BJ (cell line): ENCODE results near the gene SEPTIN8. TPM values are rescaled to one million over a fixed set of nuclear protein-coding genes. Genes with fewer than 3 reads are reported as not detected.

ENCODE experiments used
- CTCF ChIA-PET: fragments of 350-600 bp; formaldehyde crosslinking; extraction: SDS; loops from one replicate; lab custom pipeline; 2021; ENCODE audit warnings: antibody characterized with exemption, inconsistent platforms; lab: Yijun Ruan, JAX
- POLR2A ChIA-PET: fragments of 300-600 bp; sonication (Branson Sonifier 250); formaldehyde crosslinking; extraction: SDS; loops from one replicate; lab custom pipeline; 2021; ENCODE audit warnings: antibody characterized with exemption; lab: Charles Lee
- DNase-seq: peaks from one replicate; pipeline ENCODE4 v3.0.0-alpha.2; 2011; ENCODE audit warnings: low read depth
- H3K27me3 ChIP-seq: 2 replicates; pipeline ENCODE4 v1.6.0; 2011; ENCODE audit warnings: low read length; ENCODE audit not compliant: control insufficient read depth, insufficient read depth
- H3K36me3 ChIP-seq: 2 replicates; pipeline ENCODE4 v1.5.1; 2011; ENCODE audit warnings: low read length; ENCODE audit not compliant: control insufficient read depth, insufficient read depth
- H3K4me3 ChIP-seq: 2 replicates; pipeline ENCODE4 v1.5.1; 2011; ENCODE audit warnings: low read depth, mild to moderate bottlenecking, control low read depth, low read length
- CTCF ChIP-seq: IDR thresholded peaks from 2 replicates; pipeline ENCODE4 v1.5.1; 2011; ENCODE audit warnings: low read depth, mild to moderate bottlenecking, control low read depth, inconsistent platforms, low read length, moderate library complexity; ENCODE audit not compliant: insufficient read depth
- polyA plus RNA-seq: library from polyadenylated mRNA; depleted of rRNA; stranded (reverse); fragments of >200 nt; gene quantifications from 2 replicates; pipeline ENCODE4 v1.2.3, GENCODE V29; 2011

Gene SEPTIN8
- polyA plus RNA-seq, 1 experiment: 67.8 TPM

GRCh38 chr5:132774406-132774805, 2.6 kb downstream of the SEPTIN8 start:
- H3K4me3 ChIP-seq: no peak overlapping the region
- H3K36me3 ChIP-seq: no peaks in the 10 kb centered on the region
- no peak for TF ChIP-seq CTCF
- POLR2A ChIA-PET: no interaction called here
- CTCF ChIA-PET: no interaction called here
- H3K27me3 ChIP-seq: no peaks in the 10 kb centered on the region
- no peak for DNase-seq

GRCh38 chr5:132773601-132774355, 3.3 kb downstream of the SEPTIN8 start:
- no peak for TF ChIP-seq CTCF
- POLR2A ChIA-PET: no interaction called here
- no peak for DNase-seq
- Histone ChIP-seq H3K4me3 (no peak overlapping the region), H3K36me3 (no peaks in the 10 kb centered on the region), H3K27me3 (no peaks in the 10 kb centered on the region)
- CTCF ChIA-PET: interaction anchor here (0.9 to 1.3 kb wide), 3 partner anchors 20 to 386 kb away, joined by 3 to 5 read pairs (median 4); no protein-coding TSS in a partner anchor

GRCh38 chr5:132773114-132773513, 3.9 kb downstream of the SEPTIN8 start:
- no peaks in the 10 kb centered on the region for H3K36me3 ChIP-seq
- CTCF ChIA-PET: interaction anchor here (0.9 to 1.3 kb wide), 3 partner anchors 19 to 385 kb away, joined by 3 to 5 read pairs (median 4); no protein-coding TSS in a partner anchor
- POLR2A ChIA-PET: no interaction called here
- TF ChIP-seq CTCF: no peak
- no peak overlapping the region for H3K4me3 ChIP-seq
- H3K27me3 ChIP-seq: no peaks in the 10 kb centered on the region
- no peak for DNase-seq

GRCh38 chr5:132772291-132773070, 4.6 kb downstream of the SEPTIN8 start:
- H3K27me3 ChIP-seq: no peaks in the 10 kb centered on the region
- POLR2A ChIA-PET: no interaction called here
- no peak overlapping the region for H3K4me3 ChIP-seq
- DNase-seq: no peak
- TF ChIP-seq CTCF: no peak
- no peaks in the 10 kb centered on the region for H3K36me3 ChIP-seq
- CTCF ChIA-PET: interaction anchor here (0.6 to 1.3 kb wide), 4 partner anchors 19 to 384 kb away, joined by 3 to 5 read pairs (median 4); no protein-coding TSS in a partner anchor

- H3K27me3 ChIP-seq: no peaks in the 10 kb centered on the region
- POLR2A ChIA-PET: no interaction called here
- peak; percentile 46 for DNase-seq
- no peaks in the 10 kb centered on the region for H3K36me3 ChIP-seq
- H3K4me3 ChIP-seq: no peak overlapping the region
- TF ChIP-seq CTCF: no peak
- CTCF ChIA-PET: no interaction called here
These were observed 5.5 kb downstream of the SEPTIN8 start for GRCh38 chr5:132771503-132771998.
